NCI-H2107 treated with DMSO at 0.1 percent for 48 hours (cell line): ENCODE data around the gene BLM.
"Not testable (repeated sequence)": the region's sequence is repeated elsewhere in the genome, so short reads cannot be mapped to it uniquely, and the experiment has no call there.

Experiments used
- DNase-seq: peaks from one replicate; lab custom pipeline; 2025; ENCODE audit not compliant: unreplicated experiment; lab: John Stamatoyannopoulos, UW

BLM gene

GRCh38 chr15:90818251-90819210 lies 101.4 kb downstream of the BLM start:
- peak; percentile 52 for DNase-seq

- DNase-seq, result no peak
Observed at GRCh38 chr15:90819390-90819789, 102.2 kb downstream of the BLM start.

GRCh38 chr15:90819850-90820249 lies 102.7 kb downstream of the BLM start:
- no peak for DNase-seq

- DNase-seq, result no peak
Observed at GRCh38 chr15:90820481-90820880, 103.3 kb downstream of the BLM start.

GRCh38 chr15:90822204-90822955 lies 105.2 kb downstream of the BLM start:
- no peak for DNase-seq

GRCh38 chr15:90823455-90823974 lies 106.4 kb downstream of the BLM start:
- no peak for DNase-seq

- not testable (repeated sequence) for DNase-seq
Observed at GRCh38 chr15:90825115-90825899, 108.2 kb downstream of the BLM start.

GRCh38 chr15:90826206-90826885 lies 109.2 kb downstream of the BLM start:
- DNase-seq, result not testable (repeated sequence)

GRCh38 chr15:90826886-90827435 lies 109.8 kb downstream of the BLM start:
- no peak for DNase-seq

- DNase-seq, result no peak
Observed at GRCh38 chr15:90828111-90828510, 111.0 kb downstream of the BLM start.

GRCh38 chr15:90829126-90829525 lies 112.0 kb downstream of the BLM start:
- no peak for DNase-seq

GRCh38 chr15:90829942-90830440 lies 112.8 kb downstream of the BLM start:
- DNase-seq, result no peak

- DNase-seq, result no peak
Observed at GRCh38 chr15:90834626-90835025, 117.5 kb downstream of the BLM start.

- no peak for DNase-seq
Observed at GRCh38 chr15:90836296-90836871, 119.2 kb downstream of the BLM start.

GRCh38 chr15:90837094-90837493 lies 119.9 kb downstream of the BLM start:
- DNase-seq, result no peak

- no peak for DNase-seq
Observed at GRCh38 chr15:90838139-90838538, 121.0 kb downstream of the BLM start.

- no peak for DNase-seq
Observed at GRCh38 chr15:90838544-90838943, 121.4 kb downstream of the BLM start.

GRCh38 chr15:90839187-90840071 lies 122.3 kb downstream of the BLM start:
- peak; percentile 35 for DNase-seq
